ENCODE results near the gene ENG.

ENG gene

DNA sequence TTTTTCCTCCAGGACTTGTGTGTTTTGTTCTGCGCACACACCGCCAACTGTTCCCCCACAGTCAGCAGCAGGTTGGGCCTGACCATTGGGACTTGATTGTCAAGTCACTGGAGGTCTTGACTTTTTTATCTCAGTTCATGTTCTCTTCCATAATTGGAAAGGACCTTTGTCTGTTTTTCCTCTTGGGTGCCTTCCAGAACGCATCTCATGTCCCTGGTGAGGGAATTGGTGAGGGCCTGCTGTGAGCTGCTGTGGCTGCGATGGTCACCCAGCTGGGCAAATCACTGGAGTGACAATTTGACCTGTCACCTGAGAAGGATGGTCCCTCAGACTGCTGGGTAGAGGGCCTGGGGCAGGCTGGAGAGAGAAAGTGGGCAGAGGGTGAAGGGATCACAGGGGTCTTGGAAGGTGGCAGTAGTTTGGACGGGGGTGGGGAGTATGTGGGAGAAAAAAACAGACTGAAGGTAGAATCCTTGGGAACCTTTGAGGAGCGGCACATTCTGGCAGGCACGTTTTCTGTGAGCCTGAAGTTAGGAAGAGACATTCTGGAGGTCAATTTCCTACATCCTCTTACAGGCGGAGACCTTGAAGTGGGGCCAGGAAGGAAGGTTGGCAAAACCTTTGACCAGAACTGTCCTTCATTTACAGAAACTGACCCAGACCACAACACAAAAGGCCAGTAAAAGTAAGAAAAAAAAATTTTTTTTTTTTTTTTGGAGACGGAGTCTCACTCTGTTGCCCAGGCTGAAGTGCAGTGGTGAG lies 64.2 kb downstream of the ENG start:
- no peak for DNase-seq

DNA sequence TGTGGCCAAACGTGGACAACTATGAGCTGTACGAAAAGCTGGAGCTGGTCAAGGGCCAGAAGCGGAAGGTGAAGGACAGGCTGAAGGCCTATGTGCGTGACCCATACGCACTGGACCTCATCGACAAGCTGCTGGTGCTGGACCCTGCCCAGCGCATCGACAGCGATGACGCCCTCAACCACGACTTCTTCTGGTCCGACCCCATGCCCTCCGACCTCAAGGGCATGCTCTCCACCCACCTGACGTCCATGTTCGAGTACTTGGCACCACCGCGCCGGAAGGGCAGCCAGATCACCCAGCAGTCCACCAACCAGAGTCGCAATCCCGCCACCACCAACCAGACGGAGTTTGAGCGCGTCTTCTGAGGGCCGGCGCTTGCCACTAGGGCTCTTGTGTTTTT lies 65.3 kb downstream of the ENG start:
- DNase-seq, result no peak

- DNase-seq, result no peak
These were observed 66.0 kb downstream of the ENG start for GRCh38 chr9:127788337-127789011.

GRCh38 chr9:127786773-127787104 lies 67.7 kb downstream of the ENG start:
- DNase-seq, result no peak

DNA sequence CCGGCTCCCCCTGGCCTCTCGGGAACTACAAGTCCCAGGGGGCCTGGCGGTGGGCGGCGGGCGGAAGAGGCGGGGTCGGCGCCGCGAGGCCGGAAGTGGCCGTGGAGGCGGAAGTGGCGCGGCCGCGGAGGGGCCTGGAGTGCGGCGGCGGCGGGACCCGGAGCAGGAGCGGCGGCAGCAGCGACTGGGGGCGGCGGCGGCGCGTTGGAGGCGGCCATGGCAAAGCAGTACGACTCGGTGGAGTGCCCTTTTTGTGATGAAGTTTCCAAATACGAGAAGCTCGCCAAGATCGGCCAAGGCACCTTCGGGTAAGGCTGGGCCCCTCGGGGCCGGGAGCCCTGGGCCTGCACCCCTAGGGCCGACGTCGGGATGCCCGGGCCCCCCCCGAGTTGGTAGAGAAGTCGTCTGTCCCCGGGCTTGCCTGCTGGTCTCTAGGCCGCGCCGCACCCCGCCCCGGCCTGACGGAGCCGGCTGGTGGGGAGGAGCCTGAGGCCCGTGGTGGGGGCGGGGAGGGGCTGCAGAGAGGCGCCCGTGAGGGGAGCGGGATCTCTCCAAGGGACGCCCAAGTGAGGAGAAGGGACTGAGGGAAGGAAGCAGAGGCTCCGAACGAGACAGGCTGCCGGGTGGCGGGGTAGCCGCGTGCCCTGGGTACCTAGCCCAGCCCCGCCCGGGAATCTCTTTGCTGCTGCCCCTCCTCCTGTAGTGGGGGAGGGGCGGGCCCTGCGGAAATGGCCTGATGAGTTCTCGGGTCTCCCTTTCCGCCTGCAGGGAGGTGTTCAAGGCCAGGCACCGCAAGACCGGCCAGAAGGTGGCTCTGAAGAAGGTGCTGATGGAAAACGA lies 68.3 kb downstream of the ENG start, which contains the start of gene CDK9:
TSS of gene CDK9 (plus strand) at position 102 of the 840 bp plus-strand sequence. CDS start at position 217, 115 bp downstream.
- peak; percentile 92 for DNase-seq

GRCh38 chr9:127785023-127785932 lies 69.2 kb downstream of the ENG start:
- DNase-seq, result peak; percentile 73

- DNase-seq, result peak; percentile 74
These were observed 71.1 kb downstream of the ENG start for GRCh38 chr9:127783111-127784008.

GRCh38 chr9:127781806-127782205 lies 72.7 kb downstream of the ENG start:
- DNase-seq, result peak; percentile 37

GRCh38 chr9:127780909-127781308 lies 73.5 kb downstream of the ENG start:
- peak; percentile 90 for DNase-seq

DNA sequence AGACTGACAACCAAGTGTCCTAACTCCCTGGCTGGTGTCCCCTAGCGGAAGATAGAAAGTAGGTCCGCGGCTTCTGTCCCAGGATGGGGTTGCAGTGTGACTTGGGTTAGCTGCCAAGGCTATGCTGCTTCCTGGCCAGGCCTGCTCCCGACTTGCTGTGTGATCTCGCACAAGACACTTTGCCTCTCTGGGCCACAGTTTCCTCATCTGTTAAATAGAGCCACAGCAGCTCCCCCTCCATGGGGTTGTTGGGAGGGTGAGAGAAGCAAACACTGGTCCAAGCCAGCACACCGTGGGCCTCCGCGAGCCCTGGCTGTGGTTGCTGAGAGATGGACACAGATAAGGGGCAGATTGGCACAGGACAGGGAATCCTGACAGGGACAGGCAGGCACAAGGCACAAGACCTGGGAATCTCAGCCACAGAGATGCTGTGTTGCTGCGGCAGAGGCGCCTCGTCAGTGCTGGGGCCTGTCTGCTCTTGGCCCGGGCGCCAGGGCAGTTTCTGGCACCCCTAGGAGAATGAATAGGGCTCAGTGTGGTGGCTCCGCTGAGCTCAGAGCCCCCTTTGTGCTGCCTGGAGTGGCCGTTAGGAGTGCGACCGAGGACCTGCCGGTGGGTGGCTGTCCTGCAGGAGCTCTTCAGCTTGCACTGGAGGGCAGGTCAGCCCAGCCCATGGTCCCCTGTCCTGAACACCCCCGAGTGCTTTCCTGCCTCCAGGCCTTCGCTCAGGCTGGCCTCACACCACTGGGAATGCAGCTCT lies 74.2 kb downstream of the ENG start:
- DNase-seq, result no peak

DNA sequence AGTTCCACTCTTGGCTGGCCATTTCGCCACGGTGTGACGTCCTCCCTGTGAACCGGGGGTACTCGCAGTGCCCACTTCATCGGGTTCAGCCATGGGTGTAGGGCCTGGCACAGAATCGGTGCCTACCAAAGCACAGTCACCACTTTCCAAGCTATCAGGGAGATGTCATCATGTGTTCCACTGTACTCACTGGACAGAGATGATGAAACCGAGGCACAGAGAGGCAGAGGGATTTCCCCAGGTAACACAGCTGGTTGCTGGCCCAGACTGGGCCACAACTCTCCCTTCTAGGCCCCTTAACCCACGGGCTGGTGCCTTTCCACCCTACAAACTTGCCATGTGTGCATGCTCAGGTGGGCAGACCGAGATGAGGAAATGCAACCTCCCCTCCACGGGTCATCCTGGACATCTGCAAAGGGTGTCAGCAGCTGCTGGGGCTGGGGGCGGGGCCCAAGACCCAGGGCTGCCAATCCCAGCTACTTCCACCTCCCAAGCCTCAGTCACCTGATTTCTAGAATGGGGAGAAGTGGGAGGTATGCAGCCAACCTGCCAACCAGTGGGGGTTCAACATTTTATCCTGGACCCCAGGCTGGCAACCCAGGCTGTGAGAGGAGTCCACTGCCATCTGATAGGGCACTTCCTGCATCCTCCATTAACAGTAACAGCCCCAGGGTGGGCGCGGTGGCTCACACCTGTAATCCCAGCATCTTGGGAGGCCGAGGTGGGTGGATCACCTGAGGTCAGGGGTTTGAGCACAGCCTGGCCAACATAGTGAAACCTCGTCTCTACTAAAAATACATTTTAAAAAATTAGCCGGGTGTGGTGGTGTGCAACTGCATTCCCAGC lies 75.1 kb downstream of the ENG start:
- peak; percentile 91 for DNase-seq

DNA sequence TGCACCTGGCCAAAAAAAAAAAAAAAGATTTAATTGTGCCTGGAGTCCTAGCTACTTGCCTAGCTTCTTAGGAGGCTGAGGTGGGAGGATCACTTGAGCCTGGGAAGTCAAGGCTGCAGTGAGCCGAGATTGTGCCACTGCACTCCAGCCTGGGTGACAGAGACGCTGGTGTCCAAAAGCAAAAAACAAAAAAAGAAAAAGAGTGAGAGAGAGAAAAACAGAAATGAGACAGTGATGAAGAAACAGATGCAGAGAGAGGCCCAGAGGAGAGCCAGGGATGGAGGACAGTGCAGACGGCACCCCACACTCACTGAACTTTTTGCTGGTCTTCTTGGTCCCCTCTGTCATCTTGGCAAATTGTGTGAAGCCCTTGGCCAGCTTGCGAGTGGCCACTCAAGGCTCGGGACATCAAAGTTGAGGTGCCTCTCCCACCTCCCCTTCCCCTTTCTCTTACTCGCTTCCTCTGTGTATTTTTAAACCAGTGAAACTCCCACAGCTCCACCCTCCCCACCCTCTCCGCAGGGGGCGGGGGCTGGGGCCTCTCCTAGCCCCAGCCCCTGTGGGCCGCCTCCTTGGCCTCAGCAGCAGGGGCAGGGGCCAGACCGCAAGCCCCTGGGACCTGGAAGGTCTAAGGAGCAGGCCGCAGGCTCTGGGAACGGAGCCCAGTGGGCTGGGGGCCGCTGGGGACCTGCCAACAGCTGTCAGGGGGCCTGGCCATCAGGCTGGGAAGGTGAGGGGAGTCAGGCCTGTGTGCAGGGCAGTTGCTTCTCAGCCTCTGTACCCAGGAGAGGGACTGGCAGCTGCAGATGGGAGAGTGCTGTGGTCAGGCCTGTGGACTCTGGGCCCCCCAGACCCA lies 76.0 kb downstream of the ENG start, which contains the start of gene SH2D3C:
TSS of gene SH2D3C (minus strand) at position 387 of the 856 bp plus-strand sequence. CDS start at position 348, 39 bp downstream.
- DNase-seq, result peak; percentile 63

DNA sequence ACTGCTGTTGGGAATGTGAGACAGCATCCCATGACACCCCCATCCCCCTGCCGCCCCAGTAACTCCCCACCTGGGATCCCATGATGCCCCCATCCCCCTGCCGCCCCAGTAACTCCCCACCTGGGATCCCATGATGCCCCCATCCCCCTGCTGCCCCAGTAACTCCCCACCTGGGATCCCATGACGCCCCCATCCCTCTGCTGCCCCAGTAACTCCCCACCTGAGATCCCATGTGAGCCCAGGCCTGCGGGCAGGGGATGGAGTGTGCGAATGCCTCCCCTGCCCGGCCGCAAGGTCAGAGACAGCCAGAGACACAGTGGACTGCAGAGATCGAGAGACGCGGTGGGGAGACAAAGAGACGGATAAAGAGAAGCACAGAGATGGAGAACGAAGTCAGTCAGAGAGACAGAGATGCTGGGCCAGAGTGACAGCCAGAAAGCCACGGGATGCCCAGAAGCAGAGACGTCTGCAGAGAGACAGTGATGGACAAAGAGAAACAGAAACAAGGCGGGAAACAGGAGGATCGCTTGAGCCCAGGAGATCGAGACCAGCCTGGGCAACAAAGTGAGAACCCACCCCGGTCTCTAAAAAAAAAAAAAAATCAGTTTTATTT lies 77.0 kb downstream of the ENG start:
- DNase-seq, result no peak

DNA sequence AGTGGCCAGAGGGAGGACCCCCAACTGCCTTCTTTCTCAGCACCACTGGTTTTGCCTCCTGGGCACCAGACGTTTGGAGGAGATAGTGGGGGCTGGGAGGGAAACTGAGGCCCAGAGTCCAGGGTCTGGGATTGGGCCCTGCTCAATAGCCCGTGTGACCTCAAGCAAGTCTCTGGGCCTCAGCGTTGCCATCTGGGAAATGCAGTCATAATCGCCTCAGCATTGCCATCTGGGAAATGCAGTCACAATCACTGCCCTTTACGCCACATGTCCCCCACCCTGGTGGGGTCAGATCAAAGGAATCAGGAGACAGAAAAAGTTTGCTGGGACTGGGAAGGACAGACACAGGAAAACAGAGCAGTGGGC lies 77.6 kb downstream of the ENG start:
- no peak for DNase-seq

GRCh38 chr9:127776195-127776923 lies 78.1 kb downstream of the ENG start:
- peak; percentile 76 for DNase-seq

DNA sequence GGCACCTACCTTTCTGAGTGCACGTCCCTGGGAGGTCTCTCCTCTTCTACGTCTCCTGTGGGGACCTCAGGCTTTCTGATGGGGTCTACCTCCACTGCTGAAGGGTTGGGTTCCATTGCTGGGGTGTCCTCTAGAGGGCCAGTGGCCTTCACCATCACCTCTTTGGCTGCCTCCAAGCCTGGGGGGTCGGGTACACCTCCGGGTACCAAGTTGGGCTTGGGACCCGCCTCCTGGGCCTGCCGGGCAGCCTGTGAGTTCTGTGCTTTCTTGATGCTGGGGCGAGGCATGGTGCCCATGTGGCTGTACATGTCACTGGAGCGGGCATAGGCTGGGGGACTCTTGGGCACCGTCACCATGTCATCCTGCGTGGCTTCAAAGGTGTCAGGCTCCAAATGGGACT lies 80.5 kb downstream of the ENG start:
- no peak for DNase-seq

- peak; percentile 64 for DNase-seq
These were observed 81.2 kb downstream of the ENG start for GRCh38 chr9:127773272-127773671.
